HuH-7 (cell line): ENCODE data around the gene TAL2.

Source experiments
- DNase-seq: peaks from one replicate; pipeline ENCODE4 v3.0.0; 2011; ENCODE audit warnings: low spot score

The TAL2 gene

GRCh38 chr9:105710638-105711037, 48.4 kb downstream of the TAL2 start:
- DNase-seq: no peak

- no peak for DNase-seq
These were observed 49.6 kb downstream of the TAL2 start for GRCh38 chr9:105711867-105712266.

DNA sequence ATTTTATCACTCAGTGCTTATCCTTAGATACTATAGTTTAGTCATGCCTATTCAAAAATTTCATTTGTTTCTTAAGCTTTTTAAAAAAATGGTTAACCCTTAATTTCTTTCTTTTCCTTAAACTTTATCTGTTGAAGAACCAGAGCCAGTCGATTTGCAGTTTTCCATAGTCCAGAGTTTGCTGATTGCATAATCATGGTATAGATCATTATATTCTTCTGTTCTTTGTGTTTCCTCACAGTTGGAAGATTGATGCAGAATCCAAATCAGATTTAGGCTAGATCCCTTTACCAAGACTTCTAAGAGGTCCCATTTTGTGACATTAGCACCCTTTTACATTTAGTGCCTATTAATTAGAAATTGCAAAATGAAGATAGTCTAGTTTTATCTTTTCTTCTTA, 50.0 kb downstream of the TAL2 start:
- DNase-seq: no peak
